Epithelial cell of esophagus (primary cell): Measurements from ENCODE around the gene TGFBR2.

Experiments
- DNase-seq: peaks from one replicate; pipeline ENCODE4 v3.0.0; 2010; ENCODE audit warnings: low read depth
- H3K4me3 ChIP-seq: 2 replicates; pipeline ENCODE4 v1.5.1; 2011; ENCODE audit warnings: mild to moderate bottlenecking, low read length, control low read depth
- TF ChIP-seq, protein P1 (sequence below): IDR thresholded peaks from 2 replicates; pipeline ENCODE4 v1.5.1; 2011; ENCODE audit warnings: low read depth, mild to moderate bottlenecking, low read length, control low read depth, inconsistent platforms; ENCODE audit not compliant: insufficient read depth; ENCODE audit errors: missing control alignments

The TGFBR2 gene

DNA sequence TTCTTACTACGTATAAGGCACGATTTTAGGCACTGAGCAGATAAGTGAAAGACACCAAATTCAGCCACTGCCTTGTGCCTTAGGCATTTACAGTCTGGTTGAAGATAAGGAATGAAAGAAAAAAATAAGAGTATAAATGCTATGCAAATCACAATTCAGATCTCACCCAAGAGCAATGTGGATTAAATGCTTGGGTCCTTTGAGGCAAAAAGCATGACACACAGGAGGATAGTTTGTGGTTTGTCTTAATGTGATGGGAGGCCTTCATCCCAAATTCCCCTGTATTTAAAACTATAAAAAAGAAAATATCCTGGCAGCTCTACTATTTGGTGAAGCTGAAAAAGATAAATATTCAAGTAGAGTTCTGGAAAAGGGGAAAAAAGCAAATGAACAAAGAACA is 79.8 kb downstream of the TGFBR2 start:
- H3K4me3 ChIP-seq, result no peak overlapping the region
- no peak for DNase-seq
- TF ChIP-seq, protein P1, sequence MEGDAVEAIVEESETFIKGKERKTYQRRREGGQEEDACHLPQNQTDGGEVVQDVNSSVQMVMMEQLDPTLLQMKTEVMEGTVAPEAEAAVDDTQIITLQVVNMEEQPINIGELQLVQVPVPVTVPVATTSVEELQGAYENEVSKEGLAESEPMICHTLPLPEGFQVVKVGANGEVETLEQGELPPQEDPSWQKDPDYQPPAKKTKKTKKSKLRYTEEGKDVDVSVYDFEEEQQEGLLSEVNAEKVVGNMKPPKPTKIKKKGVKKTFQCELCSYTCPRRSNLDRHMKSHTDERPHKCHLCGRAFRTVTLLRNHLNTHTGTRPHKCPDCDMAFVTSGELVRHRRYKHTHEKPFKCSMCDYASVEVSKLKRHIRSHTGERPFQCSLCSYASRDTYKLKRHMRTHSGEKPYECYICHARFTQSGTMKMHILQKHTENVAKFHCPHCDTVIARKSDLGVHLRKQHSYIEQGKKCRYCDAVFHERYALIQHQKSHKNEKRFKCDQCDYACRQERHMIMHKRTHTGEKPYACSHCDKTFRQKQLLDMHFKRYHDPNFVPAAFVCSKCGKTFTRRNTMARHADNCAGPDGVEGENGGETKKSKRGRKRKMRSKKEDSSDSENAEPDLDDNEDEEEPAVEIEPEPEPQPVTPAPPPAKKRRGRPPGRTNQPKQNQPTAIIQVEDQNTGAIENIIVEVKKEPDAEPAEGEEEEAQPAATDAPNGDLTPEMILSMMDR, result no peak

DNA sequence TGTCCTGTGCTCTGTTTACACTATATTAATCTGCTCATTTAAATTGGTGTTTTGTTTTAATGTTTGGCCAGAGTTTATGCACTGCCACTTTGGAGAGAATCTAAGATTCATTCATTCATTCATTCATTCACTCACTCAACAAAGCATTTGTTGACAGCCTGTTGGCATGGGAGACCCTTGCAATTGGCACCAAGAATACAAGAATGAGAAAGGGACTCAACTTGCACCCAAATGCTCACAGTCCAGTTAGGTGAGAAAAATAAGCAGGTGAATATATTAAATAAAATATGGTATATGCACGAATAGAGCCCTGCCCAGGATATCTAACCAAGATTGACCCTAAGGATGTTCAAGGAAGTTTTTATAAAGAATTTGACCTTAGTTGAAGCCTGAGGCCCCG is 80.4 kb downstream of the TGFBR2 start:
- H3K4me3 ChIP-seq, result no peak overlapping the region
- TF ChIP-seq, protein P1, result no peak
- DNase-seq, result no peak

DNA sequence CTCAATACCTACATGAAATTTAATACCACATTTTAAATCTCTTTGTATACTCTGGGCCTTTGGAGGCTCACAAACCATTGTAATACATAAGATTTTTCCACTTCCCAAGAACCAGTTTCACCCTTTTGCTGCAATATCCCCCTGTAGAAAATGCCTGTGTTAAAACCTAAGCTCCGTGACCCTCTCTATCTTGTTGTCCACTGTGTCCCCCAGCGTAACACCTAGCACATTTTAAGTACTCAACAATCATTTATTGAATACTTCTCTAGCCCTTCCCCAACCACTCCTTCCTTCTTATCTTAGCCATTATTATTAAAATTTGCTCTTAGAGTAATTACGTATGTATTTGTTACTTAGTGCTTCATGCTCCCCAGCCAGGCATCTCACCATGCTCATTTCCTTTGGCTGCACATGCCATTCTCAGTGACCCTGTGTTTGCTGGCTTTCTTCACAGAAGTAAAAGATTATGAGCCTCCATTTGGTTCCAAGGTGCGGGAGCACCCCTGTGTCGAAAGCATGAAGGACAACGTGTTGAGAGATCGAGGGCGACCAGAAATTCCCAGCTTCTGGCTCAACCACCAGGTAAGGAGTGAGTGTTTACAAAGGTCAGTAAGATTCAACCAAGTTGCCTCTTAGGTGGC is 81.6 kb downstream of the TGFBR2 start:
- TF ChIP-seq, protein P1, result no peak
- no peak overlapping the region for H3K4me3 ChIP-seq
- DNase-seq, result no peak

DNA sequence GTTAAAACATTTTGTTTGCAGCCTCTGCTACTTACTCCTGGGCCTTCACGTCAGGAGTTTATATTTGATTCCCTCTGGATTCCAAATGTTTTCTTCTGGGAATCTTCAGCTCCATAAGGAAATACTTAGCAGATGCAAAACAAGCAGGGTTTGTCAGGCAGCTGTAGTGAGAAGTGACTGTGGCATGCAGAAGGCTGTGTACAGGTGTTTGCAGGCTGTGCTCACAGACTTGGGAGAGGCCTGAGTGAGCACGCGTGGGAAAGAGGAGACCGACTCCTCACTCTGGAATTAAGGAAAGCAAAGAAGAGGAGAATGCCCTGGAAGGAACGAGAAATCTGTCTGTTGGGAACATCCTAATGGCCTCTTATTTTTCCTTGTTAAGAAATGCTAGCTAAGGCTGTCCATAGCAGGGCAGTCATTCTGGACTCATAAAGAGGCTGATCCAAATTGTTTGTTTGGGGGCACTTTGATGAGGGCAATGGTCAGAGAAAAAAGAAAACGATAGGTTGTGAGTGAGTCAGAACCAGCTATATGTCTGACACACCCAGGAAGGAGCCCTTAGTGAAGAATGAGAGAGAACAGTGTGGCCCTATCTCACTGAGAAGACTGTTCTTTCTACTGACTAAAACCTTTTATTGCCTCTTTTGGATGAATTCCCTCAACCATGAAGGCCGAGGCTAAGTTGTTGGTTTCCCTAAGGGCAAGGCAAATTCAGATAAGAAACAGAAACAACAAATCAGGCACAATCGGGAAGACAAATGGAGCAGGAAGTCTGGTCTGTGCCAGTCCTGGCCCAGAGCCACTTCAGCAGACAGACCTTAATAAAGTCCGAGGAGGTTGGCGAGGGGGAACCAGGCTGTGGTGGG is 82.6 kb downstream of the TGFBR2 start:
- peak; percentile 69 for DNase-seq
- no peak overlapping the region for H3K4me3 ChIP-seq

DNA sequence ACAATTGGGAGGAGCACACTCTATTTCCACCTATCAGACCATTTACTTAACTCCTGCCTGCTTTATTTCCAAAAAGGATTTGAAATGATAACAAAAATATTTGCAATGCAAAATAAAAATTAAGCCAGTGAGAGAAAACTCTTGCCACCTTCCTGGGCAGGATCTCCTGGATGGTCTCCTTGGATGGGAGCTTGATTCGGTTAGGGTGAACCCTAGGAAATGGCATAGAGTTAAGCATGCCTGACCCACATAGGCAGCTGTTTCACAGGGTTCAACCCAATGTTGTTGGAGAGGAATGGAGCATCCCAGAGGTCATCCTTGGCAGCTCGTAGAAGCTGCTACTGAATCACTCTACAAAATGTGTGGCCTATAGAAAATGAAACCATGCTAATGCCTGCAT is 83.8 kb downstream of the TGFBR2 start:
- DNase-seq, result no peak
- H3K4me3 ChIP-seq, result no peak overlapping the region
- TF ChIP-seq, protein P1, result no peak

More for the DNA sequence above, 82.6 kb downstream of the TGFBR2 start:
- TF ChIP-seq, protein P1, result no peak

DNA sequence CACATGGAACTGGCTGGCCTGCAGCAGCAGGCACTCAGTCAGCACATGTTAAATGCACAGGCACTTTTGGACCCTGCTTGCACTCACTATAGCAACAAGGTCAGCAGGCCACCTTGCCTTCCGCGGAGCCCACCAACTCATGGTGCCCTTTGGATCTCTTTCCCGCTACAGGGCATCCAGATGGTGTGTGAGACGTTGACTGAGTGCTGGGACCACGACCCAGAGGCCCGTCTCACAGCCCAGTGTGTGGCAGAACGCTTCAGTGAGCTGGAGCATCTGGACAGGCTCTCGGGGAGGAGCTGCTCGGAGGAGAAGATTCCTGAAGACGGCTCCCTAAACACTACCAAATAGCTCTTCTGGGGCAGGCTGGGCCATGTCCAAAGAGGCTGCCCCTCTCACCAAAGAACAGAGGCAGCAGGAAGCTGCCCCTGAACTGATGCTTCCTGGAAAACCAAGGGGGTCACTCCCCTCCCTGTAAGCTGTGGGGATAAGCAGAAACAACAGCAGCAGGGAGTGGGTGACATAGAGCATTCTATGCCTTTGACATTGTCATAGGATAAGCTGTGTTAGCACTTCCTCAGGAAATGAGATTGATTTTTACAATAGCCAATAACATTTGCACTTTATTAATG is 85.0 kb downstream of the TGFBR2 start:
- H3K4me3 ChIP-seq, result no peak overlapping the region
- TF ChIP-seq, protein P1, result no peak
- DNase-seq, result no peak
